Parathyroid adenoma (tissue), 2 donors: ENCODE results near the gene DNAJC9.

Experiments
- H2AFZ ChIP-seq: fragments of 300-600 bp; sonication (generic); one replicate; pipeline ENCODE4 v1.7.0; 2017; ENCODE audit warnings: antibody characterized with exemption, mild to moderate bottlenecking
- H3K27ac ChIP-seq: fragments of 300-600 bp; sonication (generic); one replicate; pipeline ENCODE4 v1.7.0; 2017
- H3K27me3 ChIP-seq: fragments of 300-600 bp; sonication (generic); one replicate; pipeline ENCODE4 v1.7.0; 2017; ENCODE audit warnings: low read length; ENCODE audit not compliant: control insufficient read depth, insufficient read depth
- H3K36me3 ChIP-seq: fragments of 300-600 bp; sonication (generic); one replicate; pipeline ENCODE4 v1.7.0; 2017; ENCODE audit warnings: low read length; ENCODE audit not compliant: control insufficient read depth, insufficient read depth
- H3K4me1 ChIP-seq: fragments of 300-600 bp; sonication (generic); one replicate; pipeline ENCODE4 v1.7.0; 2017; ENCODE audit warnings: control low read depth
- H3K4me2 ChIP-seq: fragments of 300-600 bp; sonication (generic); one replicate; pipeline ENCODE4 v1.7.0; 2017; ENCODE audit warnings: low read length
- H3K4me3 ChIP-seq: fragments of 300-600 bp; sonication (generic); one replicate; pipeline ENCODE4 v1.7.0; 2017; ENCODE audit warnings: low read depth, low read length
- H3K79me2 ChIP-seq: fragments of 300-600 bp; sonication (generic); one replicate; pipeline ENCODE4 v1.7.0; 2017; ENCODE audit warnings: control low read depth
- H3K9ac ChIP-seq: fragments of 300-600 bp; sonication (generic); one replicate; pipeline ENCODE4 v1.7.0; 2017; ENCODE audit warnings: mild to moderate bottlenecking
- H3K9me3 ChIP-seq: fragments of 300-600 bp; sonication (generic); one replicate; pipeline ENCODE4 v1.7.0; 2017; ENCODE audit warnings: low read length; ENCODE audit not compliant: control insufficient read depth
- CTCF ChIP-seq: fragments of 300-600 bp; sonication (generic); IDR thresholded peaks from one replicate; pipeline ENCODE4 v1.7.0; 2017; ENCODE audit warnings: antibody characterized with exemption, mild to moderate bottlenecking
- donor health status: primary hyperparathyroidism.

Gene DNAJC9

GRCh38 chr10:73281097-73281496, 34.0 kb upstream of the DNAJC9 start:
- H2AFZ ChIP-seq = no peak overlapping the region
- no peaks in the 10 kb centered on the region for H3K4me1 ChIP-seq
- H3K27ac ChIP-seq = no peak overlapping the region
- no peaks in the 10 kb centered on the region for H3K9me3 ChIP-seq
- no peaks in the 10 kb centered on the region for H3K79me2 ChIP-seq
- no peak overlapping the region for H3K4me3 ChIP-seq
- H3K9ac ChIP-seq = no peak overlapping the region
- H3K36me3 ChIP-seq = no peaks in the 10 kb centered on the region
- H3K27me3 ChIP-seq = no peaks in the 10 kb centered on the region
- no peak overlapping the region for H3K4me2 ChIP-seq
- TF ChIP-seq CTCF = no peak

GRCh38 chr10:73264423-73264822, 17.4 kb upstream of the DNAJC9 start:
- Histone ChIP-seq H3K4me1 (no peaks in the 10 kb centered on the region), H3K9me3 (no peaks in the 10 kb centered on the region), H3K27ac (no peak overlapping the region), H3K79me2 (no peaks in the 10 kb centered on the region), H3K4me2 (no peak overlapping the region), H3K4me3 (no peak overlapping the region), H3K36me3 (no peaks in the 10 kb centered on the region), H3K9ac (no peak overlapping the region), H2AFZ (no peak overlapping the region), H3K27me3 (no peaks in the 10 kb centered on the region)
- no peak for TF ChIP-seq CTCF

GRCh38 chr10:73263693-73264347, 16.8 kb upstream of the DNAJC9 start:
- Histone ChIP-seq H3K79me2 (no peaks in the 10 kb centered on the region), H3K4me1 (no peaks in the 10 kb centered on the region), H3K4me3 (no peak overlapping the region), H3K36me3 (no peaks in the 10 kb centered on the region), H3K9ac (no peak overlapping the region), H3K4me2 (no peak overlapping the region), H3K9me3 (no peaks in the 10 kb centered on the region), H2AFZ (no peak overlapping the region), H3K27ac (no peak overlapping the region), H3K27me3 (no peaks in the 10 kb centered on the region)
- TF ChIP-seq CTCF = peak; percentile 32

GRCh38 chr10:73262880-73263555, 16.0 kb upstream of the DNAJC9 start:
- no peaks in the 10 kb centered on the region for H3K79me2 ChIP-seq
- H3K9ac ChIP-seq = no peak overlapping the region
- no peak overlapping the region for H3K4me3 ChIP-seq
- H3K9me3 ChIP-seq = no peaks in the 10 kb centered on the region
- no peak overlapping the region for H2AFZ ChIP-seq
- no peak overlapping the region for H3K27ac ChIP-seq
- TF ChIP-seq CTCF = no peak
- no peaks in the 10 kb centered on the region for H3K4me1 ChIP-seq
- H3K36me3 ChIP-seq = no peaks in the 10 kb centered on the region
- no peak overlapping the region for H3K4me2 ChIP-seq
- no peaks in the 10 kb centered on the region for H3K27me3 ChIP-seq
